Right kidney (tissue), 1 donor: Measurements from ENCODE around the gene POTEJ.
A peak's percentile ranks its signal among the peaks of the same experiment; 100 is the strongest.
"Not testable (repeated sequence)": the region's sequence is repeated elsewhere in the genome, so short reads cannot be mapped to it uniquely, and the experiment has no call there.

Experiments used
- DNase-seq: peaks from one replicate; pipeline ENCODE4 v3.0.0-alpha.2; 2016

Gene POTEJ

GRCh38 chr2:130601648-130602302 is 9.5 kb upstream of the POTEJ start:
- DNase-seq = not testable (repeated sequence)

- DNase-seq = not testable (repeated sequence)
These were observed 2.8 kb upstream of the POTEJ start for GRCh38 chr2:130608276-130609001.

DNA sequence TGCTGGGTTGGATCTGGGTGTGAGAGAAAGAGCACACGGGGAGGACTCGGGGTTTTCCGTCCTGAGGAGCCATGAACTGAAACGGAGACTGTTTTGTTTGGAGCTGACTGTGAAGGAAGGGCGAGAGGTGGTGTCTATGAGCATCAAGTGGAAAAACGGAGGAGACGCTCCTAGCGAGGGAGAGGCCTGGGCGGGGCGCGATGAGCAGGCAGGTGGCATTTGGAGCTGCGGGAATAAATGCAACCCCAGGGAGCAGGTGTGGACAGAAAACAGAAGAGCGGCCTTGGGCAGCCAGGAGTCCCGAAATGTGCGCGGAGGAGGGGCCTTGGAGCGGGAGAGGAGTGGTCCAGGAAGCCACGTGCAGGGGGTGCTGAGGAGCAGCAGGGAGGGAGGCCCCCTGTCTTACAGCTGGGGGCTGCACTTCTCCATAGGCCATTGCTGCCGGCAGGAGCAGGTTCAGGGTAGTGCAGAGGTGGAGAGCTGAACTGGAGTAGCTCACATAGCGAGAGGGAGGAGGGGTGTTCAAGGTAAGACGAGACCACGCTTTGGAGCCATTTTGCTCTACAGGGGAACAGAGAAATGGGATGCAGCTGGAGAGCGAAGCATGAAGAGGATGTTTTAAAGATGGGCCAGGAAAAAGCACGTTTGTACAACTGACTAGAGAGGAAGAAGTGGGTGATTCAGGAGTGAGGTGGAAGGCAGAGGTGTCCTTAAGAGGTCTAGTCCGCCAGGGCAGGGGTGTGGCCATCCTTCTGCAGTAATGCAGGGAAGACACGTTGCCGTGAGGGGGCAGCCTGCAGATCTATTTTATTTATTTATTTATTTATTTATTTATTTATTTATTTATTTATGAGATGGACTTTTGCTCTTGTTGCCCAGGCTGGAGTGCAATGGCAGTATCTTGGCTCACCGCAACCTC is 2.0 kb upstream of the POTEJ start:
- DNase-seq = not testable (repeated sequence)

GRCh38 chr2:130610486-130610885 is 754 bp upstream of the POTEJ start:
- DNase-seq = peak; percentile 0

DNA sequence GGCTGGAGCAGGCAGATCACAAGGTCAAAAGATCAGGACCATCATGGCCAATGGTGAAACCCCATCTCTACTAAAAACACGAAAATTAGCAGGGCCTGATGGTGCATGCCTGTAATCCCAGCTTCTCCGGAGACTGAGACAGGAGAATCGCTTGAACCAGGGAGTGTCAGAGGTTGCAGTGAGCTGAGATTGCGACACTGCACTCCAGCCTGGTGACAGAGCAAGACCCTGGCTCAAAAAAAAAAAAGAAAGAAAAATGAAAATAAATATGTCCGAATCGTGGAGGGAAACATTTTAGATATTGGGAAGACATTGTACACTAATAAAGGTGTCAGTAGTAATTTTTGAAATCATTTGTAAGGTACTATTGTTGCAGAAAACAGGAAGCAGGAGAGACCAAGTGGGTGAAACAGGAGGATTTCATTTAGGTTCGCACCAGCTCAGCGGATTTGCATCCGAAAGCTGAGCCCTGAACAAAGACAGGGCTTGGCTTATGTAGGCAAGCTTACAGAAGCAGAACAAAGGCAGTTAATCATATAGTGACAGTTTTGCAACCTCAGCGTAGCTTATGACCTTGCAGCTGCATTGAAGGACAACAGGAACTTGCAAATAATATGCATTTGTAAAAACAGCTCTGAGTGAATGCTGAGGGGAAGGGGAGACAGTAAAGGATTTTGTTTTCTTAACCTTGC is 17.7 kb downstream of the POTEJ start:
- DNase-seq = not testable (repeated sequence)

- DNase-seq = not testable (repeated sequence)
These were observed 27.7 kb downstream of the POTEJ start for GRCh38 chr2:130638973-130639372.

DNA sequence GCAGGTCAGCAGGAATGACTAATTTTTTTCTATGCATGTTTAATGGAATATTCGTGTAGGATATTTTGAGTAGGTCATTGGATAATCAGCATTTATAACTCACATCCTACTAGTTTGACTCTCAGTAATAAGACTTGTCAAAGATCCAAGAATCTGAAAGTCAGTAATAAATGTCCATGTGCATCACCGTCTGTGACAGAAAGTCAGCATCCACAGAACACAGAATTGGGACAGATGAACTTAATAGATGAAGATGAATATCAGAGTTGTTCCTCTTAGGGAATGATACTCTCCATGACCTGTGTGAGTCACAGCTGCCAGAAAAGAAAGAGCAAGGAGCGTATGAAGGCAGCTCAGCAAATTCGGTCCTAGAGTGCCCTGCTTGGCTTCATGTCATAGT is 30.4 kb downstream of the POTEJ start:
- DNase-seq = not testable (repeated sequence)

DNA sequence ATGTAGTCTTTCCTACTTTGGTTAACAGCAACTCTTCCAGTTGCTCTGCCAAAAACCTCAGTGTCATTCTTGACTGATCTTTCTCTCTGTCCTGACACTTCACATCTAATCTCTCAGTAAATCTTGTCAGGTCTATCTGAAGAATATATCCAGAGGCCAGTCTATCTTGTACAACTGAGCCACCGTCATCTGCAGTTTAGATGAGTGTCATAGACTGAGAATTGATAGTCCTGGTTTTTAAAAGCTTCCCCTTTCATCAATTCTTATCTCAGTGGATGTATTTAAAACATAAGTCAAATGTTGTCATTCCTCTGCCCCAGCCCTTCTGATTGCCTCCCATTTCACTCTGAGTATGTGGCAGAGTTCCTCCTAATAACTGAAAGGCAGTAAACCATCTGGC is 38.0 kb downstream of the POTEJ start:
- not testable (repeated sequence) for DNase-seq

GRCh38 chr2:130664506-130664905 is 53.3 kb downstream of the POTEJ start:
- not testable (repeated sequence) for DNase-seq

DNA sequence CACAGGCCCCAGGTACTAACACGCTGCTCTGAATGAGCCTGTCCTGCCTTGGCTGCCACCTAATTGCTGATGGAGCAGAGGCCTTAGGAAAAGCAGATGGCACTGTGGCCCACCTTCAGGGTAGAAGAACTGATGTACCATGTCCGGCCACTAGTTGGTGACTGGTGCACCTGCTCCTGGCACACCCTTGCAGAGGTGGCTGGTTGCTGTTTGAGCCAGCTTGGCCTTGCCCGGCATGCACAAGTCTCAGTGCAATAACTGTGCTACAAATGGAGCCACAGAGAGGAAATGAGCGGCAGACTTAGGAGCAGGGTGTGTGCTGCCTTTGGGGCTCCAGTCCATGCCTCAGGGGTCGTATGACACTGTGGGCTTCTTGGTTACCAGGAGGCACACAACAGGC is 54.4 kb downstream of the POTEJ start:
- DNase-seq = not testable (repeated sequence)

- DNase-seq = not testable (repeated sequence)
These were observed 56.3 kb downstream of the POTEJ start for GRCh38 chr2:130667516-130667915.

GRCh38 chr2:130670026-130670745 is 58.9 kb downstream of the POTEJ start:
- DNase-seq = not testable (repeated sequence)

- DNase-seq = peak; percentile 0
These were observed 81.0 kb downstream of the POTEJ start for GRCh38 chr2:130692041-130692770.

- DNase-seq = peak; percentile 47
These were observed 82.2 kb downstream of the POTEJ start for GRCh38 chr2:130693474-130693873.

GRCh38 chr2:130703250-130703649 is 92.0 kb downstream of the POTEJ start:
- not testable (repeated sequence) for DNase-seq
